ENCODE data around the gene CDC14A. TPM values are rescaled to one million over a fixed set of nuclear protein-coding genes. Genes with fewer than 3 reads are reported as not detected.

Gene CDC14A
- total and polyA plus RNA-seq, 2 of the 8 experiments (the other 6 are each of a cell fraction or from before 2014, with no cell fraction given): 3.2 to 8.9 TPM

DNA sequence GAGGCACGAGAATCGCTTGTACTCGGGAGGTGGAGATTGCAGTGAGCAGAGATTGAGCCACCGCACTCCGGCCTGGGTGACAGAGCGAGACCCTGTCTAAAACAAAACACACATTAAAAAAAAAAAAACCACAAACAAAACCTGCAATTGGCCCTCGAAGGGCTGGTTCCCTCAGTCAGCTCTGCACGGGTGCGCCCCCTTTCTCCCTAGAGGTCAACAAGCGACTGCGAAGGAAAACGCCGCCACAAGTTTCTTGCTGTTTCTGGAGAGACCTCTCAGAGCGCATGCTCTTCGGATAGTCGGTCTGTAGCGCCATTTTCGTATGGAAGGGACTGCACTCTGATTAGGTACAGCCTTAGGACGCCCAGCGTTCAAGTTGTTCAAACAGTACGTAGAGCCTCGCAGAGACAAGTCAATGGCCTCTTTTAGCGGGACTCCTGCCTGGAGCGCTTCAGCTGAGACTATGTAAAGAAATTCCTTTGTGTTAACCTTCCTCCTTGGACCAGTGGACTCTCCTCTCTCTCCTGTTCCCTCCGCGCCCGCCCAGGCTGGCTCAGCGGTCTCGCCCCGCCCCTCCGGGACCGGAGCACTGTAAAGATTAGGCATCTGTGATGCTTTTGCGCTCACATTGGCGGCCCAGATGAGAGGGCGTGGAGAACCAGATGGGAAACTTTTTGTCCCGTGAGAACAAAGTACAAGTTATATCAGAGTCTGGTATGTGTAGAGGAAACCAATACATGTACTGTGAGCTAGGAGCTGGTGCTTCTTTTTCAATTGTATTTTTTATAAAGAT is 1.0 kb upstream of the CDC14A start (continued):
- TF ChIP-seq, protein P1, sequence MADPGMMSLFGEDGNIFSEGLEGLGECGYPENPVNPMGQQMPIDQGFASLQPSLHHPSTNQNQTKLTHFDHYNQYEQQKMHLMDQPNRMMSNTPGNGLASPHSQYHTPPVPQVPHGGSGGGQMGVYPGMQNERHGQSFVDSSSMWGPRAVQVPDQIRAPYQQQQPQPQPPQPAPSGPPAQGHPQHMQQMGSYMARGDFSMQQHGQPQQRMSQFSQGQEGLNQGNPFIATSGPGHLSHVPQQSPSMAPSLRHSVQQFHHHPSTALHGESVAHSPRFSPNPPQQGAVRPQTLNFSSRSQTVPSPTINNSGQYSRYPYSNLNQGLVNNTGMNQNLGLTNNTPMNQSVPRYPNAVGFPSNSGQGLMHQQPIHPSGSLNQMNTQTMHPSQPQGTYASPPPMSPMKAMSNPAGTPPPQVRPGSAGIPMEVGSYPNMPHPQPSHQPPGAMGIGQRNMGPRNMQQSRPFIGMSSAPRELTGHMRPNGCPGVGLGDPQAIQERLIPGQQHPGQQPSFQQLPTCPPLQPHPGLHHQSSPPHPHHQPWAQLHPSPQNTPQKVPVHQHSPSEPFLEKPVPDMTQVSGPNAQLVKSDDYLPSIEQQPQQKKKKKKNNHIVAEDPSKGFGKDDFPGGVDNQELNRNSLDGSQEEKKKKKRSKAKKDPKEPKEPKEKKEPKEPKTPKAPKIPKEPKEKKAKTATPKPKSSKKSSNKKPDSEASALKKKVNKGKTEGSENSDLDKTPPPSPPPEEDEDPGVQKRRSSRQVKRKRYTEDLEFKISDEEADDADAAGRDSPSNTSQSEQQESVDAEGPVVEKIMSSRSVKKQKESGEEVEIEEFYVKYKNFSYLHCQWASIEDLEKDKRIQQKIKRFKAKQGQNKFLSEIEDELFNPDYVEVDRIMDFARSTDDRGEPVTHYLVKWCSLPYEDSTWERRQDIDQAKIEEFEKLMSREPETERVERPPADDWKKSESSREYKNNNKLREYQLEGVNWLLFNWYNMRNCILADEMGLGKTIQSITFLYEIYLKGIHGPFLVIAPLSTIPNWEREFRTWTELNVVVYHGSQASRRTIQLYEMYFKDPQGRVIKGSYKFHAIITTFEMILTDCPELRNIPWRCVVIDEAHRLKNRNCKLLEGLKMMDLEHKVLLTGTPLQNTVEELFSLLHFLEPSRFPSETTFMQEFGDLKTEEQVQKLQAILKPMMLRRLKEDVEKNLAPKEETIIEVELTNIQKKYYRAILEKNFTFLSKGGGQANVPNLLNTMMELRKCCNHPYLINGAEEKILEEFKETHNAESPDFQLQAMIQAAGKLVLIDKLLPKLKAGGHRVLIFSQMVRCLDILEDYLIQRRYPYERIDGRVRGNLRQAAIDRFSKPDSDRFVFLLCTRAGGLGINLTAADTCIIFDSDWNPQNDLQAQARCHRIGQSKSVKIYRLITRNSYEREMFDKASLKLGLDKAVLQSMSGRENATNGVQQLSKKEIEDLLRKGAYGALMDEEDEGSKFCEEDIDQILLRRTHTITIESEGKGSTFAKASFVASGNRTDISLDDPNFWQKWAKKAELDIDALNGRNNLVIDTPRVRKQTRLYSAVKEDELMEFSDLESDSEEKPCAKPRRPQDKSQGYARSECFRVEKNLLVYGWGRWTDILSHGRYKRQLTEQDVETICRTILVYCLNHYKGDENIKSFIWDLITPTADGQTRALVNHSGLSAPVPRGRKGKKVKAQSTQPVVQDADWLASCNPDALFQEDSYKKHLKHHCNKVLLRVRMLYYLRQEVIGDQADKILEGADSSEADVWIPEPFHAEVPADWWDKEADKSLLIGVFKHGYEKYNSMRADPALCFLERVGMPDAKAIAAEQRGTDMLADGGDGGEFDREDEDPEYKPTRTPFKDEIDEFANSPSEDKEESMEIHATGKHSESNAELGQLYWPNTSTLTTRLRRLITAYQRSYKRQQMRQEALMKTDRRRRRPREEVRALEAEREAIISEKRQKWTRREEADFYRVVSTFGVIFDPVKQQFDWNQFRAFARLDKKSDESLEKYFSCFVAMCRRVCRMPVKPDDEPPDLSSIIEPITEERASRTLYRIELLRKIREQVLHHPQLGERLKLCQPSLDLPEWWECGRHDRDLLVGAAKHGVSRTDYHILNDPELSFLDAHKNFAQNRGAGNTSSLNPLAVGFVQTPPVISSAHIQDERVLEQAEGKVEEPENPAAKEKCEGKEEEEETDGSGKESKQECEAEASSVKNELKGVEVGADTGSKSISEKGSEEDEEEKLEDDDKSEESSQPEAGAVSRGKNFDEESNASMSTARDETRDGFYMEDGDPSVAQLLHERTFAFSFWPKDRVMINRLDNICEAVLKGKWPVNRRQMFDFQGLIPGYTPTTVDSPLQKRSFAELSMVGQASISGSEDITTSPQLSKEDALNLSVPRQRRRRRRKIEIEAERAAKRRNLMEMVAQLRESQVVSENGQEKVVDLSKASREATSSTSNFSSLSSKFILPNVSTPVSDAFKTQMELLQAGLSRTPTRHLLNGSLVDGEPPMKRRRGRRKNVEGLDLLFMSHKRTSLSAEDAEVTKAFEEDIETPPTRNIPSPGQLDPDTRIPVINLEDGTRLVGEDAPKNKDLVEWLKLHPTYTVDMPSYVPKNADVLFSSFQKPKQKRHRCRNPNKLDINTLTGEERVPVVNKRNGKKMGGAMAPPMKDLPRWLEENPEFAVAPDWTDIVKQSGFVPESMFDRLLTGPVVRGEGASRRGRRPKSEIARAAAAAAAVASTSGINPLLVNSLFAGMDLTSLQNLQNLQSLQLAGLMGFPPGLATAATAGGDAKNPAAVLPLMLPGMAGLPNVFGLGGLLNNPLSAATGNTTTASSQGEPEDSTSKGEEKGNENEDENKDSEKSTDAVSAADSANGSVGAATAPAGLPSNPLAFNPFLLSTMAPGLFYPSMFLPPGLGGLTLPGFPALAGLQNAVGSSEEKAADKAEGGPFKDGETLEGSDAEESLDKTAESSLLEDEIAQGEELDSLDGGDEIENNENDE (IDR thresholded peaks at IDR 0.05; ENCODE audit: insufficient replicate concordance, low read length): peak; percentile 31
- TF ChIP-seq HDAC2 (IDR thresholded peaks at IDR 0.05; ENCODE audit: borderline replicate concordance in 1 of 2, low read depth in 2 of 2, low read length in 2 of 2): no peak
- peak; percentile 32; the same call in 1 of the 2 replicates for TF ChIP-seq NRF1 (IDR thresholded peaks at IDR 0.05; ENCODE audit: low read depth, low read length)
- TF ChIP-seq POLR2AphosphoS5 (IDR thresholded peaks at IDR 0.05; ENCODE audit: low read depth, low read length): peak; percentile 94
- TF ChIP-seq, protein P2, sequence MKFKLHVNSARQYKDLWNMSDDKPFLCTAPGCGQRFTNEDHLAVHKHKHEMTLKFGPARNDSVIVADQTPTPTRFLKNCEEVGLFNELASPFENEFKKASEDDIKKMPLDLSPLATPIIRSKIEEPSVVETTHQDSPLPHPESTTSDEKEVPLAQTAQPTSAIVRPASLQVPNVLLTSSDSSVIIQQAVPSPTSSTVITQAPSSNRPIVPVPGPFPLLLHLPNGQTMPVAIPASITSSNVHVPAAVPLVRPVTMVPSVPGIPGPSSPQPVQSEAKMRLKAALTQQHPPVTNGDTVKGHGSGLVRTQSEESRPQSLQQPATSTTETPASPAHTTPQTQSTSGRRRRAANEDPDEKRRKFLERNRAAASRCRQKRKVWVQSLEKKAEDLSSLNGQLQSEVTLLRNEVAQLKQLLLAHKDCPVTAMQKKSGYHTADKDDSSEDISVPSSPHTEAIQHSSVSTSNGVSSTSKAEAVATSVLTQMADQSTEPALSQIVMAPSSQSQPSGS (IDR thresholded peaks at IDR 0.05; ENCODE audit: low read length): no peak
- TF ChIP-seq EZH2 (IDR thresholded peaks at IDR 0.05; ENCODE audit: low read depth, low read length, severe bottlenecking): no peak
- TF ChIP-seq SIN3A (conservative IDR thresholded peaks at IDR 0.05 in 1 of 2, IDR thresholded peaks at IDR 0.05 in 1 of 2; ENCODE audit: low read depth in 1 of 2, low read length in 2 of 2): 0 out of 4 replicates have a peak, but pooled peaks of 1 of the 2 experiments have one; percentile 7

All from H1 (cell line).